Measurements from ENCODE around the gene MAMDC4.

Gene MAMDC4

GRCh38 chr9:136849038-136849959, 2.8 kb upstream of the MAMDC4 start, which contains the start of gene PHPT1:
TSS of gene PHPT1 (plus strand) at chr9:136849409. CDS start at chr9:136849431, 22 bp downstream.
- H3K4me3 ChIP-seq = peak within 1 kb of the TSS; percentile 70 to 94
- intact Hi-C loops (cut with DNase I; ENCODE audit: low total_unique reads) = loop anchor here (2.0 kb wide), 1 partner anchor 96 kb away; the partner anchor contains the start of genes C8G and FBXW5
- H3K9me3 ChIP-seq = no peaks in the 10 kb centered on the region
- peak; percentile 98 to 99 for DNase-seq
- H3K27me3 ChIP-seq = peaks cover 0 to 28% of the 10 kb centered on the region in 2 donors
- H3K36me3 ChIP-seq = peaks cover 0 to 14% (median 10%) of the 10 kb centered on the region in 3 donors
- peak within 1 kb of the TSS; percentile 92 to 96 for H3K27ac ChIP-seq
- no peak for TF ChIP-seq CTCF (IDR thresholded peaks at IDR 0.05)
- peaks cover 0 to 57% (median 39%) of the 10 kb centered on the region in 4 donors for H3K4me1 ChIP-seq

- H3K27me3 ChIP-seq = peaks cover 0 to 22% of the 10 kb centered on the region in 2 donors
- DNase-seq = no peak
- intact Hi-C loops (cut with DNase I; ENCODE audit: low total_unique reads) = loop anchor here (2.0 kb wide), 1 partner anchor 95 kb away; the partner anchor contains the start of genes C8G and FBXW5
- H3K4me3 ChIP-seq = peak overlapping the region; percentile 70 to 94
- peaks cover 0 to 17% (median 10%) of the 10 kb centered on the region in 3 donors for H3K36me3 ChIP-seq
- H3K9me3 ChIP-seq = no peaks in the 10 kb centered on the region
- TF ChIP-seq CTCF (IDR thresholded peaks at IDR 0.05) = no peak
- peak overlapping the region; percentile 92 to 96 for H3K27ac ChIP-seq
- peaks cover 0 to 50% (median 38%) of the 10 kb centered on the region in 4 donors for H3K4me1 ChIP-seq
These were observed 1.9 kb upstream of the MAMDC4 start for GRCh38 chr9:136849960-136850865.

DNA sequence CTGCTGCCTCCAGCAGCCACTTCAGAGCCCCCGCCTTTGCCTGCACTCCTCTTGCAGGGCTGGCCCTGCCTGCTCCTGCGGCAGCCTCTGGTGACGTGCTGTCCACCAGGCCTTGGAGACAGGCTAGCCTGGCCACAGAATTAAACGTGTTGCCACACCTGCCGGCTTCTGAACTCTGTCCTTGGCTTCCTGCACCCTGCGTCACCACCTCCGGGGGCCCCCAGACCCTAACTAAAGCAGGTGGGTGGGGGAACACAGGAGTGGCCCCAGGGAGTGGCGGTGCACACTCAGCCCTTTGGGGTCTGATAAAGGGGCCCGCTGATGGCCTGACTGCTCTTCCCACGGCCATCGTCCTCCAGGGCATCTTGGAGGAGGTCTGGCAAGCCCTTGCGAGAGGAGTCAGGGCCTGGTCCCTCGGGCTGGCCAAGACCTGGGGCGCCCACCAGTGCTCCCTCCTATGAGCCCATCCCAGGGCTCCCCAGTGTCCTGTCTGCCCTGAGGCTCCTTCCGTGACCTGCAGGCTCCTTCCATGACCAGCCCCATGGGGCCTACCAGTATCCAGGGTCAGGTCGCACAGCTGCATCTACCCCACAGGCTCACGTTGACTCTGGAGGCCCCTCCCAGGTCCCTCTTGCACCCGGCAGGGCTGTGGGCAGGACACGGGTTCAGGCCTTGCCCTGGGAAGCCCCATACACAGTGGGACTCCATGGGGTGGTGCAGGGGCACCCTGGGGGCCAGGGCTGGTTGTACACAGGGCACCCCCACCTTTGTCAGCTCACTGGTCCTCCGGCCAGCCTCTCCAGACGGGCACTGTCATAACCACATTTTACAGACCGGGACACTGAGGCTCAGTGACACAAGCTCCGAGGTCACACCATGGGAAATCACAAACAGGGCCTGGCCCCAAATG, 1.0 kb upstream of the MAMDC4 start:
- Histone ChIP-seq H3K27ac (no peak overlapping the region), H3K4me3 (no peak overlapping the region), H3K4me1 (peaks cover 0 to 41% (median 32%) of the 10 kb centered on the region in 4 donors), H3K27me3 (peaks cover 0 to 12% of the 10 kb centered on the region in 2 donors), H3K36me3 (peaks cover 0 to 17% (median 10%) of the 10 kb centered on the region in 3 donors), H3K9me3 (no peaks in the 10 kb centered on the region)
- TF ChIP-seq CTCF (IDR thresholded peaks at IDR 0.05) = no peak
- intact Hi-C loops (cut with DNase I; ENCODE audit: low total_unique reads) = no loop called here
- no peak for DNase-seq

DNA sequence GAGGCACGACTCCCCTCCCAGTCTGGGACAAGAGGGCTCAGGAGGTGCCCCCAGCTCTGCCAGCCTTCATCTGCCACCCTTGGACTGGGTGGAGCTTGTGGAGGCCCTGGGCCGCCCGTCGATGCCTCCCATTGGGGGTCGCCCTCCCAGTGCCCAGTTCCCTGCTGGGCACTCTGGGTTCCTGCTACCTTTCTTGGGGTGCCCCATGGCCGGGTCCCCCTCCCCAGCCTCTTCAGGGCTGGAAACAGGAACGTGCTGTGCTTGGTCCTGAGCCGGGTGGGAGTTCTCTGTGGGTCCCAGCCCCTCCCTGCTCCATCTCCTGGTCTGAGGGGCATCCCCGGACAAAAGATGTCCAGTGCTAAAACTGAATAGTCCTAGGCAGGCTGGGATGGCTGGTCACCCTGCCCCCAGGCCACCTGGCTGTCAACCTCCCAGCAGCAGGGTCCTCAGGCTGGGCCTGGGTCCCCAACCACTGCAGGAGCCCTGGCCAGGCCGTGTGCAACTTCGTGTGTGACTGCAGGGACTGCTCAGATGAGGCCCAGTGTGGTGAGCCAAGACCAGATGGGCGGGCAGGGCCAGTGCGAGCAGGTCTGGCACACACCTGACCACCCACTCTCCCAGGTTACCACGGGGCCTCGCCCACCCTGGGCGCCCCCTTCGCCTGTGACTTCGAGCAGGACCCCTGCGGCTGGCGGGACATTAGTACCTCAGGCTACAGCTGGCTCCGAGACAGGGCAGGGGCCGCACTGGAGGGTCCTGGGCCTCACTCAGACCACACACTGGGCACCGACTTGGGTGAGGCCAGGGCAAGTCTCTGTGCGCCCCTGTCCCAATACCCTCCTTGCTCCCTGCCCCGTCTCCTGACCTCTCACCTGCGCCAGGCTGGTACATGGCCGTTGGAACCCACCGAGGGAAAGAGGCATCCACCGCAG, 784 bp downstream of the MAMDC4 start:
- DNase-seq = peak in 1 of 2 donors; percentile 65
- peaks cover 0 to 32% (median 16%) of the 10 kb centered on the region in 4 donors for H3K4me1 ChIP-seq

More for the DNA sequence above, 784 bp downstream of the MAMDC4 start:
- Histone ChIP-seq H3K36me3 (peaks cover 0 to 17% (median 10%) of the 10 kb centered on the region in 3 donors), H3K9me3 (no peaks in the 10 kb centered on the region), H3K27ac (no peak overlapping the region), H3K4me3 (no peak overlapping the region), H3K27me3 (no peaks in the 10 kb centered on the region)
- intact Hi-C loops (cut with DNase I; ENCODE audit: low total_unique reads) = no loop called here
- TF ChIP-seq CTCF (IDR thresholded peaks at IDR 0.05) = no peak

Data from tibial artery (tissue), 4 donors.